GM19099 (cell line): ENCODE measurements around the gene TMEM132E.

Source experiments
- POLR2A ChIP-seq: IDR thresholded peaks from 3 replicates; pipeline ENCODE4 v1.6.1; 2011; ENCODE audit warnings: low read depth; ENCODE audit not compliant: insufficient read length; ENCODE audit errors: extremely low read depth

The TMEM132E gene

GRCh38 chr17:34651402-34651811 lies 72.0 kb downstream of the TMEM132E start:
- no peak for TF ChIP-seq POLR2A

GRCh38 chr17:34652021-34652555 lies 72.7 kb downstream of the TMEM132E start:
- no peak for TF ChIP-seq POLR2A

GRCh38 chr17:34653511-34653910 lies 74.1 kb downstream of the TMEM132E start:
- TF ChIP-seq POLR2A, result no peak

GRCh38 chr17:34654276-34654880 lies 75.0 kb downstream of the TMEM132E start:
- no peak for TF ChIP-seq POLR2A

- no peak for TF ChIP-seq POLR2A
These were observed 75.5 kb downstream of the TMEM132E start for GRCh38 chr17:34654881-34655276.

- TF ChIP-seq POLR2A, result no peak
These were observed 77.4 kb downstream of the TMEM132E start for GRCh38 chr17:34656801-34657200.

- no peak for TF ChIP-seq POLR2A
These were observed 79.6 kb downstream of the TMEM132E start for GRCh38 chr17:34658811-34659560.

- TF ChIP-seq POLR2A, result no peak
These were observed 84.3 kb downstream of the TMEM132E start for GRCh38 chr17:34663714-34664113.

GRCh38 chr17:34665150-34665806 lies 85.9 kb downstream of the TMEM132E start:
- TF ChIP-seq POLR2A, result no peak

- TF ChIP-seq POLR2A, result no peak
These were observed 86.7 kb downstream of the TMEM132E start for GRCh38 chr17:34665819-34666763.

GRCh38 chr17:34667656-34668055 lies 88.3 kb downstream of the TMEM132E start:
- no peak for TF ChIP-seq POLR2A

GRCh38 chr17:34668206-34668605 lies 88.8 kb downstream of the TMEM132E start:
- no peak for TF ChIP-seq POLR2A

- no peak for TF ChIP-seq POLR2A
These were observed 90.1 kb downstream of the TMEM132E start for GRCh38 chr17:34669511-34669910.

- no peak for TF ChIP-seq POLR2A
These were observed 91.2 kb downstream of the TMEM132E start for GRCh38 chr17:34670618-34671017.

- no peak for TF ChIP-seq POLR2A
These were observed 91.8 kb downstream of the TMEM132E start for GRCh38 chr17:34671191-34671590.

- TF ChIP-seq POLR2A, result no peak
These were observed 92.9 kb downstream of the TMEM132E start for GRCh38 chr17:34672176-34672785.
